SU-DHL-6 (cell line): ENCODE results near the gene RNF144B.

Source experiments
- H2AFZ ChIP-seq: fragments of 200-600 bp; sonication (generic); 2 replicates; pipeline ENCODE4 v1.6.1; 2014; ENCODE audit warnings: low read depth, mild to moderate bottlenecking, moderate library complexity, mixed read lengths, antibody characterized with exemption, low read length; ENCODE audit not compliant: severe bottlenecking
- H3F3A ChIP-seq: fragments of 200-600 bp; shearing (Covaris generic); 2 replicates; pipeline ENCODE4 v1.6.0; 2016; ENCODE audit warnings: antibody characterized with exemption, mild to moderate bottlenecking; ENCODE audit not compliant: insufficient read depth
- H3K27ac ChIP-seq: fragments of 200-600 bp; sonication (generic); 2 replicates; pipeline ENCODE4 v1.5.1; 2016; ENCODE audit warnings: low read depth, mild to moderate bottlenecking, low read length, moderate library complexity, mixed read lengths
- H3K27me3 ChIP-seq: fragments of 200-600 bp; sonication (generic), shearing (Covaris generic); 2 replicates; pipeline ENCODE4 v1.6.0; 2014; ENCODE audit warnings: mild to moderate bottlenecking, low read length
- H3K36me3 ChIP-seq: fragments of 200-600 bp; sonication (generic); 2 replicates; pipeline ENCODE4 v1.6.1; 2014; ENCODE audit warnings: mild to moderate bottlenecking, low read length, mixed read lengths
- H3K4me2 ChIP-seq: fragments of 300-600, 200-600 bp; shearing (Covaris generic), sonication (generic); 2 replicates; pipeline ENCODE4 v1.6.0; 2014; ENCODE audit warnings: low read length, low read depth, mild to moderate bottlenecking; ENCODE audit not compliant: poor library complexity, severe bottlenecking
- H3K4me3 ChIP-seq: fragments of 200-600 bp; sonication (generic); 2 replicates; pipeline ENCODE4 v1.5.1; 2014; ENCODE audit warnings: antibody characterized with exemption, low read length, mild to moderate bottlenecking, mixed read lengths; ENCODE audit not compliant: insufficient read depth, poor library complexity, severe bottlenecking
- H3K79me2 ChIP-seq: fragments of 200-600 bp; sonication (generic); 2 replicates; pipeline ENCODE4 v1.6.1; 2014; ENCODE audit warnings: mild to moderate bottlenecking, low read length, moderate library complexity; ENCODE audit not compliant: insufficient read depth
- H3K9ac ChIP-seq: fragments of 200-600 bp; sonication (generic); 2 replicates; pipeline ENCODE4 v1.7.0; 2014; ENCODE audit warnings: mild to moderate bottlenecking, low read length
- H3K9me2 ChIP-seq: fragments of 200-600 bp; sonication (generic); replicated peaks from 2 replicates; pipeline ENCODE4 v1.6.1; 2014; ENCODE audit warnings: low read length; ENCODE audit not compliant: insufficient read depth
- H3K9me3 ChIP-seq: fragments of 200-600 bp; sonication (generic); 2 replicates; pipeline ENCODE4 v1.6.1; 2014; ENCODE audit warnings: low read length, mixed read lengths; ENCODE audit not compliant: insufficient read depth
- H4K20me1 ChIP-seq: fragments of 200-600 bp; sonication (generic); 2 replicates; pipeline ENCODE4 v1.6.1; 2014; ENCODE audit warnings: low read depth, mild to moderate bottlenecking, antibody characterized with exemption, low read length, moderate library complexity, mixed read lengths
- CTCF ChIP-seq: fragments of 200-600 bp; sonication (generic); IDR thresholded peaks from one replicate; pipeline ENCODE4 v1.5.1; 2017; ENCODE audit warnings: antibody characterized with exemption, mild to moderate bottlenecking, low read length, moderate library complexity; ENCODE audit not compliant: insufficient read depth, poor library complexity, severe bottlenecking
- EZH2phosphoT487 ChIP-seq: fragments of 200-600 bp; sonication (generic), shearing (Covaris generic); conservative IDR thresholded peaks from 2 replicates; pipeline ENCODE4 v1.6.1; 2018; ENCODE audit warnings: mild to moderate bottlenecking, antibody characterized with exemption, low read length, moderate library complexity, mixed read lengths

The RNF144B gene

GRCh38 chr6:18388271-18388670 is 1.1 kb downstream of the RNF144B start:
- Histone ChIP-seq H3K9ac (peak overlapping the region; percentile 62), H2AFZ (peak overlapping the region; percentile 65), H3K4me2 (peak overlapping the region; percentile 71), H3K36me3 (no peaks in the 10 kb centered on the region), H3K27me3 (no peaks in the 10 kb centered on the region), H3K9me3 (no peaks in the 10 kb centered on the region), H3K9me2 (no peaks in the 10 kb centered on the region), H3F3A (no peaks in the 10 kb centered on the region), H3K79me2 (peaks cover 40% of the 10 kb centered on the region), H3K4me3 (peak overlapping the region; percentile 67), H4K20me1 (no peaks in the 10 kb centered on the region), H3K27ac (peak overlapping the region; percentile 12; the same call in 1 of the 2 replicates)
- no peak for TF ChIP-seq EZH2phosphoT487
- TF ChIP-seq CTCF = no peak

- Histone ChIP-seq H3K79me2 (peaks cover 47% of the 10 kb centered on the region), H3K9me2 (no peaks in the 10 kb centered on the region), H3K9ac (peak overlapping the region; percentile 62), H3K9me3 (no peaks in the 10 kb centered on the region), H3K36me3 (no peaks in the 10 kb centered on the region), H3K27me3 (no peaks in the 10 kb centered on the region), H3K4me3 (peak overlapping the region; percentile 67), H2AFZ (no peak overlapping the region), H4K20me1 (no peaks in the 10 kb centered on the region), H3F3A (no peaks in the 10 kb centered on the region), H3K27ac (peak overlapping the region; percentile 12; the same call in 1 of the 2 replicates), H3K4me2 (peak overlapping the region; percentile 71)
- TF ChIP-seq EZH2phosphoT487 (no peak), CTCF (no peak)
These were observed 1.8 kb downstream of the RNF144B start for GRCh38 chr6:18388942-18389341.

GRCh38 chr6:18389479-18389878 is 2.3 kb downstream of the RNF144B start:
- Histone ChIP-seq H3K4me2 (peak overlapping the region; percentile 71), H2AFZ (no peak overlapping the region), H3K79me2 (peaks cover 50% of the 10 kb centered on the region), H3K27me3 (no peaks in the 10 kb centered on the region), H4K20me1 (no peaks in the 10 kb centered on the region), H3K9me3 (no peaks in the 10 kb centered on the region), H3K36me3 (no peaks in the 10 kb centered on the region), H3K9ac (peak overlapping the region; percentile 62), H3K9me2 (no peaks in the 10 kb centered on the region), H3K4me3 (peak overlapping the region; percentile 67), H3F3A (no peaks in the 10 kb centered on the region), H3K27ac (peak overlapping the region; percentile 12; the same call in 1 of the 2 replicates)
- TF ChIP-seq EZH2phosphoT487 (no peak), CTCF (no peak)
